Measurements from ENCODE around the gene ALG3. TPM values are rescaled to one million over a fixed set of nuclear protein-coding genes. Genes with fewer than 3 reads are reported as not detected.

Gene ALG3
- total and polyA plus RNA-seq, 8 donors = 14.1 to 26.5 (median 22.9) TPM

DNA sequence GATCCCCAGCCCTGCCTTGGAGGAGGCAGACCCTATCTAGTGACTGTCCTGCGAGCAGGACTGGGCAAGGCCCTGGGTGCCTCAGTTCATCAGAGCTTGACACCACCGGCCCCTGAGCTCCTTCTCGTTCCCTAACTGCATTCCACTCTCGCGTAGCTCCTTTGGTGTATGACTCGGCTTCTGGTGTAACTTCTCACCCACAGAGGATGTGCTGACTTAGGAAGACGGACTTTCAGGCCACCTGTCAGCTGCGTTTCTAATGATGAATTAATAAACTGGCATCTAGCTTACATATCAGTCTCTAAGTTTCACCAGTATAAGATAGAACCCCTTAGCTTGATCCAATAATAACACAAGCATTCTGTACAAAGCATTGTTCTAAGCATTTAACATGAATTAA is 45.2 kb downstream of the ALG3 start:
- Histone ChIP-seq H3K27ac (no peak overlapping the region), H3K4me1 (no peaks in the 10 kb centered on the region), H3K36me3 (no peaks in the 10 kb centered on the region), H3K27me3 (no peaks in the 10 kb centered on the region), H3K9me3 (no peaks in the 10 kb centered on the region), H3K4me3 (no peak overlapping the region)
- DNase-seq = no peak
- intact Hi-C loops (cut with DNase I) = no loop called here
- no peak for FAIRE-seq
- no peak for ATAC-seq
- TF ChIP-seq, protein P1, sequence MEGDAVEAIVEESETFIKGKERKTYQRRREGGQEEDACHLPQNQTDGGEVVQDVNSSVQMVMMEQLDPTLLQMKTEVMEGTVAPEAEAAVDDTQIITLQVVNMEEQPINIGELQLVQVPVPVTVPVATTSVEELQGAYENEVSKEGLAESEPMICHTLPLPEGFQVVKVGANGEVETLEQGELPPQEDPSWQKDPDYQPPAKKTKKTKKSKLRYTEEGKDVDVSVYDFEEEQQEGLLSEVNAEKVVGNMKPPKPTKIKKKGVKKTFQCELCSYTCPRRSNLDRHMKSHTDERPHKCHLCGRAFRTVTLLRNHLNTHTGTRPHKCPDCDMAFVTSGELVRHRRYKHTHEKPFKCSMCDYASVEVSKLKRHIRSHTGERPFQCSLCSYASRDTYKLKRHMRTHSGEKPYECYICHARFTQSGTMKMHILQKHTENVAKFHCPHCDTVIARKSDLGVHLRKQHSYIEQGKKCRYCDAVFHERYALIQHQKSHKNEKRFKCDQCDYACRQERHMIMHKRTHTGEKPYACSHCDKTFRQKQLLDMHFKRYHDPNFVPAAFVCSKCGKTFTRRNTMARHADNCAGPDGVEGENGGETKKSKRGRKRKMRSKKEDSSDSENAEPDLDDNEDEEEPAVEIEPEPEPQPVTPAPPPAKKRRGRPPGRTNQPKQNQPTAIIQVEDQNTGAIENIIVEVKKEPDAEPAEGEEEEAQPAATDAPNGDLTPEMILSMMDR (IDR thresholded peaks at IDR 0.05) = no peak
- WGBS, 2 donors = 74 to 77% methylated on average over 8 of the region's 8 CpGs

DNA sequence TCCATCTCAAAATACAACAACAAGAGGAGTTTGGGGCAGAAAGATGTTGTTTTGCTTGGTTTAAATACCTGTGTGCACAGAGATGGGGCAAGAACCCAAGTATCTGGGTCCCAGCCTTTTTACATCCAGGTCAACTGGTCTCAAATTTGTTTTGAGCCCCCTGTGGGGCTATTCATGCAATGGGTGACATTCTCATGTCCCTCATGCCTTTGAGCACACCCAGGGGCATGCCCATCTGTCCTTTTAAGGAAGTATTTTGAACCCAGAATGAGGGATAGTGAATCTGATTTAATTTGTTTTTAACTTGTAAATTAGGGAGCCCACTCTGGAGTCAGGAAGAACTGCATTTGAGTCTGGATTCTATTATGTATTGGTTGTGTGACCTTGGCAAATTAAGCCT is 47.9 kb downstream of the ALG3 start:
- TF ChIP-seq, protein P1 (IDR thresholded peaks at IDR 0.05) = no peak
- H3K4me3 ChIP-seq = no peak overlapping the region
- no peak for FAIRE-seq
- no peaks in the 10 kb centered on the region for H3K4me1 ChIP-seq
- no peak for ATAC-seq
- no peaks in the 10 kb centered on the region for H3K27me3 ChIP-seq
- no peaks in the 10 kb centered on the region for H3K36me3 ChIP-seq
- no peak for DNase-seq
- H3K27ac ChIP-seq = no peak overlapping the region
- intact Hi-C loops (cut with DNase I) = no loop called here
- H3K9me3 ChIP-seq = no peaks in the 10 kb centered on the region

DNA sequence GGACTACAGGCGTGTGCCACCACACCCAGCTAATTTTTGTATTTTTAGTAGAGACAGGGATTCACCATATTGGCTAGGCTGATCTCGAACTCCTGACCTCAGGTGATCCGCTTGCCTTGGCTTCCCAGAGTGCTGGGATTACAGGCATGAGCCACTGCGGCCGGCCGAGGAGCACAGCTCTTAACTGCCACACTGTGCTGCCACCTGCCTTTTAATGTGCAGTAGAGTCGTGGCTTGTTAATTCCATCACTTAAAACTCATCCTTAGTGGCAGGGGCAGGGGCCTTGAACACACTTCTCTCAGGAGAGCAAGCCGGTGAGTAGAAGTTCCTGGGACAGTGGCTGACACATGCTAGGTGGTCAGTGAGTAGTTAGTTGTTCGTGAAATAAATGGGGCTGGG is 50.3 kb downstream of the ALG3 start:
- FAIRE-seq (no peak), ATAC-seq (no peak)
- H3K27ac ChIP-seq = no peak overlapping the region

DNA sequence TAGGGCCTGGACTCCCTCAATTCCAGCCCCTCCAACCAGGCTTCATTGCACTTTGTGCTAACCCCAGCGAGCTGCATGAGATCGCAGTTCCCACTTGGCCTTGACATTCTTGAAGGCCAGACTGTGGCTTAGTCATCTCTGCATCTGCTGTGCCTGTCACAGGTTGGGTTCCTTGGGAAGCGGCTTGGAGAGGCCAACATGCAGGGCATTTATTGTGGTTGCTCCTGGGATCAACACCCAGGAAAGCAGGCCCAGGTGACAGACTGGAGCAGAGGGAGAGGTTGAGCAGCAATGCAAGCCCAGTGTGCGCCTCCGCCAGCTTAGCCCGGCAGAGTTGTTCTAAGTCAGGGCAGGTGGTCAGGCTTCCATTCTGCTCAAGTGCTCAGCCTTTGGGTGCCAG is 52.2 kb downstream of the ALG3 start:
- DNase-seq = no peak
- 67 to 70% methylated on average over 6 of the region's 6 CpGs for WGBS, 2 donors
- no peaks in the 10 kb centered on the region for H3K27me3 ChIP-seq
- no peaks in the 10 kb centered on the region for H3K4me1 ChIP-seq
- no peak overlapping the region for H3K4me3 ChIP-seq
- no peak for FAIRE-seq
- intact Hi-C loops (cut with DNase I) = loop anchor here in 1 of 3 donors (10.0 kb wide), 1 partner anchor 48 kb away; the partner anchor contains the start of genes ALG3 and EEF1AKMT4
- H3K36me3 ChIP-seq = peaks cover 8 to 39% (median 30%) of the 10 kb centered on the region in 3 donors
- H3K9me3 ChIP-seq = no peaks in the 10 kb centered on the region
- peak in 2 of 4 donors; percentile 59 to 64 for ATAC-seq
- H3K27ac ChIP-seq = no peak overlapping the region
- TF ChIP-seq, protein P1 (IDR thresholded peaks at IDR 0.05) = no peak

More for the DNA sequence above, 50.3 kb downstream of the ALG3 start:
- no peaks in the 10 kb centered on the region for H3K4me1 ChIP-seq
- peaks cover 5 to 19% (median 10%) of the 10 kb centered on the region in 3 donors for H3K36me3 ChIP-seq
- 81 to 88% methylated on average over 9 of the region's 9 CpGs for WGBS, 2 donors
- no peak overlapping the region for H3K4me3 ChIP-seq
- intact Hi-C loops (cut with DNase I) = loop anchor here in 1 of 3 donors (10.0 kb wide), 1 partner anchor 46 kb away; the partner anchor contains the start of genes ALG3 and EEF1AKMT4
- no peak for DNase-seq
- no peaks in the 10 kb centered on the region for H3K9me3 ChIP-seq
- TF ChIP-seq, protein P1 (IDR thresholded peaks at IDR 0.05) = no peak
- no peaks in the 10 kb centered on the region for H3K27me3 ChIP-seq

DNA sequence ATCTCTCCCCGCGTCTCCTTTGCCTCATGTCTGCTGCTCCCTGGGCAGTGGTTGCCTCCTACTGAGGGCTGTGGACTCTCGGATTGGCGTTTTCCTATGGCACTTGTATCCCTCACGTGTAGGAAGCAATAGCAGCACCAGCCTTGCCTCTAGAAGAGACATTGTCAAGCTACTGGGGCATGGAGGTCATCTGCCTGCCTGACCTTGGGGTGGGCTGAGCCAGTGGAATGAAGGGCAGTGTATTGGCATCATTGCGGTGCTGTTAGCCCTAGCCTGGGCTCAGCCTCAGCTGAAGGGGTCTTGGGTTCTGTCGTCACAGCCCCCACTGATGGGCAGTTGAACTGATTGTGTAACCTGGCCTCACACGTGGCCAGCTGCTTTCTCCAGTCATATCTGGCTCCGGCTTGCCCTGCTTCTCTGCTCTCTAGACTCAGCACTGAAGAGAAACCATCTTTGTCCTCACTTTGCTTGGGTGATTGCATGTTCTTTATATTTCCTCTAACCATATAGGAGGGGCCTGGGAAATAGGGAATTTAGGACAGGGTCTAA is 54.7 kb downstream of the ALG3 start:
- Histone ChIP-seq H3K4me1 (no peaks in the 10 kb centered on the region), H3K27ac (no peak overlapping the region), H3K36me3 (peaks cover 8 to 64% (median 44%) of the 10 kb centered on the region in 3 donors), H3K9me3 (no peaks in the 10 kb centered on the region), H3K27me3 (no peaks in the 10 kb centered on the region), H3K4me3 (no peak overlapping the region)
- no peak for ATAC-seq
- intact Hi-C loops (cut with DNase I) = loop anchor here in 1 of 3 donors (10.0 kb wide), 1 partner anchor 51 kb away; the partner anchor contains the start of genes ALG3 and EEF1AKMT4
- no peak for DNase-seq
- WGBS, 2 donors = 80 to 84% methylated on average over 9 of the region's 9 CpGs
- no peak for FAIRE-seq
- TF ChIP-seq, protein P1 (IDR thresholded peaks at IDR 0.05) = no peak

Measured in pancreas (tissue), 10 donors.